ENCODE data around the gene FBXL5.

Gene FBXL5

GRCh38 chr4:15675356-15675755 lies 20.2 kb upstream of the FBXL5 start:
- no peak for DNase-seq

- DNase-seq: no peak
Measured at GRCh38 chr4:15674926-15675325, 19.8 kb upstream of the FBXL5 start.

GRCh38 chr4:15674046-15674445 lies 18.9 kb upstream of the FBXL5 start:
- no peak for DNase-seq

- DNase-seq: no peak
Measured at GRCh38 chr4:15673337-15673736, 18.2 kb upstream of the FBXL5 start.

GRCh38 chr4:15672101-15672500 lies 16.9 kb upstream of the FBXL5 start:
- no peak for DNase-seq

- no peak for DNase-seq
Measured at GRCh38 chr4:15670576-15670975, 15.4 kb upstream of the FBXL5 start.

- no peak for DNase-seq
Measured at GRCh38 chr4:15668566-15669435, 13.6 kb upstream of the FBXL5 start.

GRCh38 chr4:15667006-15667405 lies 11.8 kb upstream of the FBXL5 start:
- DNase-seq: no peak

- DNase-seq: peak in 1 of 2 donors; percentile 44
Measured at GRCh38 chr4:15665753-15666365, 10.7 kb upstream of the FBXL5 start.

- peak in 1 of 2 donors; percentile 28 for DNase-seq
Measured at GRCh38 chr4:15659768-15660570, 4.8 kb upstream of the FBXL5 start.

GRCh38 chr4:15658781-15659180 lies 3.6 kb upstream of the FBXL5 start:
- no peak for DNase-seq

- DNase-seq: no peak
Measured at GRCh38 chr4:15658136-15658770, 3.1 kb upstream of the FBXL5 start.

- DNase-seq: no peak
Measured at GRCh38 chr4:15657366-15657765, 2.2 kb upstream of the FBXL5 start.

GRCh38 chr4:15656038-15656470 lies 897 bp upstream of the FBXL5 start:
- DNase-seq: no peak

GRCh38 chr4:15654593-15655222 lies 449 bp downstream of the FBXL5 start:
- peak; percentile 24 to 37 for DNase-seq

- DNase-seq: peak in 1 of 2 donors; percentile 19
Measured at GRCh38 chr4:15653864-15654592, 1.1 kb downstream of the FBXL5 start.

- peak in 1 of 2 donors; percentile 10 for DNase-seq
Measured at GRCh38 chr4:15653420-15653819, 1.7 kb downstream of the FBXL5 start.

- DNase-seq: no peak
Measured at GRCh38 chr4:15652841-15653240, 2.3 kb downstream of the FBXL5 start.

GRCh38 chr4:15652191-15652590 lies 3.0 kb downstream of the FBXL5 start:
- no peak for DNase-seq

GRCh38 chr4:15651676-15652075 lies 3.5 kb downstream of the FBXL5 start:
- DNase-seq: peak in 1 of 2 donors; percentile 33

GRCh38 chr4:15649914-15650545 lies 5.1 kb downstream of the FBXL5 start:
- DNase-seq: peak; percentile 69 to 85

All from CD4-positive, alpha-beta T cell treated with Interleukin-4 for 1 hour (primary cell).